Neural progenitor cell (in vitro differentiated cells): ENCODE data around the gene IQCK.

ENCODE experiments used
- CTCF ChIP-seq: fragments of 200-600 bp; sonication (generic); IDR thresholded peaks from 2 replicates; pipeline ENCODE4 v1.5.1; 2017; ENCODE audit warnings: antibody characterized with exemption, mild to moderate bottlenecking
- EZH2 ChIP-seq: fragments of 200-600 bp; sonication (generic); IDR thresholded peaks from 2 replicates; pipeline ENCODE4 v1.6.1; 2017; ENCODE audit warnings: antibody characterized with exemption, mild to moderate bottlenecking, moderate library complexity
- EZH2phosphoT487 ChIP-seq: fragments of 200-600 bp; sonication (generic); IDR thresholded peaks from 2 replicates; pipeline ENCODE4 v1.6.1; 2017; ENCODE audit warnings: antibody characterized with exemption

- TF ChIP-seq CTCF (no peak), EZH2 (no peak), EZH2phosphoT487 (no peak)
These were observed 90.1 kb downstream of the IQCK start for GRCh38 chr16:19808061-19808641.
